D721Med (cell line): ENCODE results near the gene NIPAL4.

Experiments
- DNase-seq: peaks from one replicate; pipeline ENCODE4 v3.0.0; 2011; ENCODE audit warnings: low spot score; ENCODE audit not compliant: insufficient read length
- FAIRE-seq: peaks from 2 replicates; lab custom pipeline; 2011; peaks lifted over from hg19 to GRCh38; lab: Jason Lieb, UNC
- CTCF ChIP-seq: IDR thresholded peaks from 2 replicates; pipeline ENCODE4 v1.5.1; 2012; ENCODE audit warnings: mild to moderate bottlenecking, control low read depth; ENCODE audit not compliant: insufficient read depth; ENCODE audit errors: missing control alignments

Gene NIPAL4

DNA sequence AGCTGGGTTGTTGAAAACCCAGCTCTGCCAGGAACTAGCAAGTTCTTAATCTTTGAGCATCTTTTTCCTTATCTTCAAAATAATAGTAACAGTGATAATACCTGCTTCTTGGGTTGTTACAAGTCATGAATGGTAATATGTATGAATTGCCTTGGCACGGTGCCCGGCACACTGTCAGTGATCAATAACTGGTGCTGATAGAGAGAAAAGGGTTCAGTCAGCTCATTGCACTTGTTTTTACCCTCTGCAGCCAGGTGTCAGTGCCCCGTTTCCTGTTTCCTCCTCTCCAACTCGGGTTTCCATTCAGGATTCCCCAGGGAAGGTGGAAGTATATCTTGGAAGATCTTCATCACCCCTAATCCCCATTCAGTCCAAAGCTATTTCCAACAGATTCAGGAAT is 15.8 kb upstream of the NIPAL4 start:
- TF ChIP-seq CTCF: no peak
- DNase-seq (no peak), FAIRE-seq (no peak)

DNA sequence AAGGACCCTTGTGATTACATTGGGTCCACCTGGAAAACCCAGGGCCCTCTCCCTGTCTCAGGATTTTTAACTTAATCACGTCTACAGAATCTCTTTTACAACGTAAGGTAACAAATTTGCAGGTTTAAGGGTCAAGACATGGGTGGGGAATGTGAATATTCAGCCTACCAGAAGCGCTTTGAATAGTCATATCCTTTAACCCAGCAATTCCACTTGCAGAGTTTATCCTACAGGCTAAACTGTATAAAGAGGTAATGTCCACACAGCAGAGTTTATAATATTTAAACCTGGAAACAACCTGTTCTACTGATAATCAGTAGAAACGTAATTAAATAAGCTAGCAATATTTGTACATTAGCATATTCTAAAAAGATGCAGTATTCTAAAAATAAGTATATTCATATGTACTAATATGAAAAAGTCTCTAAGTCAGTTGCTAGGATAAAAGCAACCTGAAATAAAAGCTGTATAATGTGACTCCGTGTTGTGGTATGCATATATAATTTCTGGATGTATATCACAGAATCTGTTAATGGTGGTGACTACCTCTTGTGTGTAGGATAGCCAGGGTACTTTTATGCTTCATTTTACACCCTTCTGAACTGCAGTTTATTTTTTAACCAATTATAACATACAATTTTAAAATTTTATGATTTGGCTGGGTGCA is 14.1 kb upstream of the NIPAL4 start:
- no peak for TF ChIP-seq CTCF
- FAIRE-seq: no peak
- no peak for DNase-seq

- TF ChIP-seq CTCF: no peak
- FAIRE-seq (no peak), DNase-seq (no peak)
Measured at GRCh38 chr5:157446412-157446935, 13.5 kb upstream of the NIPAL4 start.

GRCh38 chr5:157447201-157447637 is 12.8 kb upstream of the NIPAL4 start:
- DNase-seq (no peak), FAIRE-seq (no peak)
- no peak for TF ChIP-seq CTCF

DNA sequence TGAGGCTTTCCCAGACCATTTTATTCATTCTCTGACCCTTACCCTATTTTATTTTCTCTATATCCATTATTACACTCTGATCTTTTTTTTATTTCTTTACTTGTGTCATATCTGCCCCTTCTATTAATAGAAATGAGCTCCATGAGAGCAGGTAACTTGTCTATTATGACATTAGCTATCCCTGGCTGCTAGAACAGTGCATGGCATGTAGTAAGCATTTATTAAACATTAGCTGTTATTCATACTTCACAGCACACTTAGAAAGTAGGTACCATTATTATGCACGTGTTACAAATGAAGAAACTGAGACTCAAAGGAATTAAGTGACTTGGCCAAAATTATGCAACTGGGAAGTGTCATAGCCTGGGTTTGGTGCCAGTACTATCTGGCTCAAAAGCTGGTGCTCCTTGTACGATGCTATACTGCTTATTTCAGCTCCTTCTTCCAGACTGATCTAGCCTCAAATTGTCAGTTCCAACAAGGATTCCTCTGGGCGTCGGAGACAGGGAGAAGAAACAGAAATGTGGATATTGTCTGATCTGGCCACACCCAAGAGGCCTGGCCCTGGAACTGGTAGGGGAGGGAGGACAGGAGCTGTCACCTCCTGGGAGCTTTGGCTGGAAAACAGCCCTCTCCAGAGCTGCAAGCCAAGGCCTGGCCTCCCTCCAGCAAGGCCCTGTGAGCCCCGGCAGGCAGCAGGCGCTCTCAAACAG is 10.8 kb upstream of the NIPAL4 start:
- FAIRE-seq: no peak
- TF ChIP-seq CTCF: no peak
- no peak for DNase-seq

DNA sequence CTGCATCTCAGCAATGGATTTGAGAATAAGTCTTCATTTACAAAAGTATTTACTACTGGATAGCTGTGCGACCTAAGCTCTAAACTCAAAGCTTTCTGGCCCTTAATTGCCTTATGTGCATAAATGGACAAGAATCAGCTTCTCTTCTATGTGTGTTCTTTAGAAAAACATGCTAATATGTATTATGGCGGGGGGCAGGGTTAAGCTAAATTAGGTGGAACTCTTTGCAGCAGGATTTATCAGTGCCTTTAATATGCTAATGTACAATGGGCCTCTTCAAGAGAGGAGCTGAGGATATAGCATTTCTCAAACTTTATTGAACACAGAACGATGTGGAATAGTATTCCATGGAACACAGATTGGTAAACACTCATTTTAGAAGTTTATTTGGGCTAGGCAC is 10.0 kb upstream of the NIPAL4 start:
- FAIRE-seq (no peak), DNase-seq (no peak)

More for the DNA sequence above, 10.0 kb upstream of the NIPAL4 start:
- TF ChIP-seq CTCF: no peak
